Stimulated activated CD4-positive, alpha-beta T cell treated with anti-CD3 and anti-CD28 coated beads, Interleukin-4, amount 100 ng/mL, for 24 hours (primary cell): ENCODE results near the gene BAIAP3.
"Not testable (repeated sequence)": the region's sequence is repeated elsewhere in the genome, so short reads cannot be mapped to it uniquely, and the experiment has no call there.

ENCODE experiments used
- DNase-seq: peaks from one replicate; pipeline ENCODE4 v3.0.0-alpha.2; 2020

BAIAP3 gene

GRCh38 chr16:1333149-1333812 is at the start of gene BAIAP3:
TSS of gene BAIAP3 (plus strand) at chr16:1333645. CDS start at chr16:1338550, 4,905 bp downstream.
- DNase-seq, result peak; percentile 48

GRCh38 chr16:1283996-1284616 is 49.3 kb upstream of the BAIAP3 start:
- no peak for DNase-seq

- no peak for DNase-seq
These were observed 47.6 kb upstream of the BAIAP3 start for GRCh38 chr16:1285669-1286512.

- no peak for DNase-seq
These were observed 46.8 kb upstream of the BAIAP3 start for GRCh38 chr16:1286513-1287094.

GRCh38 chr16:1287982-1288670 is 45.3 kb upstream of the BAIAP3 start:
- DNase-seq, result no peak

- DNase-seq, result no peak
These were observed 44.5 kb upstream of the BAIAP3 start for GRCh38 chr16:1288813-1289476.

GRCh38 chr16:1289477-1289866 is 44.0 kb upstream of the BAIAP3 start:
- DNase-seq, result no peak

- no peak for DNase-seq
These were observed 43.4 kb upstream of the BAIAP3 start for GRCh38 chr16:1290063-1290501.

GRCh38 chr16:1290860-1291575 is 42.4 kb upstream of the BAIAP3 start:
- no peak for DNase-seq

GRCh38 chr16:1291576-1291974 is 41.9 kb upstream of the BAIAP3 start:
- DNase-seq, result no peak

GRCh38 chr16:1292208-1292607 is 41.2 kb upstream of the BAIAP3 start:
- not testable (repeated sequence) for DNase-seq

GRCh38 chr16:1292808-1293207 is 40.6 kb upstream of the BAIAP3 start:
- not testable (repeated sequence) for DNase-seq

GRCh38 chr16:1293921-1294656 is 39.4 kb upstream of the BAIAP3 start:
- no peak for DNase-seq

- DNase-seq, result no peak
These were observed 38.0 kb upstream of the BAIAP3 start for GRCh38 chr16:1295465-1295864.

- DNase-seq, result not testable (repeated sequence)
These were observed 36.8 kb upstream of the BAIAP3 start for GRCh38 chr16:1296688-1297017.

GRCh38 chr16:1297018-1297696 is 36.3 kb upstream of the BAIAP3 start:
- no peak for DNase-seq

GRCh38 chr16:1298406-1298805 is 35.0 kb upstream of the BAIAP3 start:
- no peak for DNase-seq

GRCh38 chr16:1299012-1299867 is 34.2 kb upstream of the BAIAP3 start:
- DNase-seq, result no peak

GRCh38 chr16:1299868-1300203 is 33.6 kb upstream of the BAIAP3 start:
- DNase-seq, result no peak
